ENCODE measurements around the gene IL18.

The IL18 gene

GRCh38 chr11:112176077-112176476 is 12.2 kb upstream of the IL18 start:
- H3K4me3 ChIP-seq (ENCODE audit: insufficient read depth, low read length, poor library complexity, severe bottlenecking), result no peak overlapping the region
- H3K9ac ChIP-seq (ENCODE audit: low read length), result no peak overlapping the region
- no peaks in the 10 kb centered on the region for H3K36me3 ChIP-seq (ENCODE audit: low read length)
- H4K20me1 ChIP-seq (ENCODE audit: low read depth, low read length), result no peaks in the 10 kb centered on the region
- H3K27me3 ChIP-seq (ENCODE audit: low read length), result no peaks in the 10 kb centered on the region
- H3K4me2 ChIP-seq (ENCODE audit: low read depth, low read length, poor library complexity, severe bottlenecking), result no peak overlapping the region
- no peak overlapping the region for H3K27ac ChIP-seq (ENCODE audit: low read depth, low read length)
- H3F3A ChIP-seq (ENCODE audit: insufficient read depth), result no peaks in the 10 kb centered on the region; the same call in 1 of the 2 replicates
- H3K9me2 ChIP-seq (replicated peaks; ENCODE audit: insufficient read depth, low read length), result no peaks in the 10 kb centered on the region
- no peaks in the 10 kb centered on the region for H3K9me3 ChIP-seq (ENCODE audit: insufficient read depth, low read length)
- H2AFZ ChIP-seq (ENCODE audit: low read depth, low read length, severe bottlenecking), result no peak overlapping the region
- TF ChIP-seq, protein P1, sequence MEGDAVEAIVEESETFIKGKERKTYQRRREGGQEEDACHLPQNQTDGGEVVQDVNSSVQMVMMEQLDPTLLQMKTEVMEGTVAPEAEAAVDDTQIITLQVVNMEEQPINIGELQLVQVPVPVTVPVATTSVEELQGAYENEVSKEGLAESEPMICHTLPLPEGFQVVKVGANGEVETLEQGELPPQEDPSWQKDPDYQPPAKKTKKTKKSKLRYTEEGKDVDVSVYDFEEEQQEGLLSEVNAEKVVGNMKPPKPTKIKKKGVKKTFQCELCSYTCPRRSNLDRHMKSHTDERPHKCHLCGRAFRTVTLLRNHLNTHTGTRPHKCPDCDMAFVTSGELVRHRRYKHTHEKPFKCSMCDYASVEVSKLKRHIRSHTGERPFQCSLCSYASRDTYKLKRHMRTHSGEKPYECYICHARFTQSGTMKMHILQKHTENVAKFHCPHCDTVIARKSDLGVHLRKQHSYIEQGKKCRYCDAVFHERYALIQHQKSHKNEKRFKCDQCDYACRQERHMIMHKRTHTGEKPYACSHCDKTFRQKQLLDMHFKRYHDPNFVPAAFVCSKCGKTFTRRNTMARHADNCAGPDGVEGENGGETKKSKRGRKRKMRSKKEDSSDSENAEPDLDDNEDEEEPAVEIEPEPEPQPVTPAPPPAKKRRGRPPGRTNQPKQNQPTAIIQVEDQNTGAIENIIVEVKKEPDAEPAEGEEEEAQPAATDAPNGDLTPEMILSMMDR (IDR thresholded peaks at IDR 0.05; ENCODE audit: insufficient read depth, low read length, poor library complexity, severe bottlenecking), result no peak
- no peak for TF ChIP-seq EZH2phosphoT487 (conservative IDR thresholded peaks at IDR 0.05; ENCODE audit: low read length)
- H3K79me2 ChIP-seq (ENCODE audit: insufficient read depth, low read length), result no peaks in the 10 kb centered on the region

DNA sequence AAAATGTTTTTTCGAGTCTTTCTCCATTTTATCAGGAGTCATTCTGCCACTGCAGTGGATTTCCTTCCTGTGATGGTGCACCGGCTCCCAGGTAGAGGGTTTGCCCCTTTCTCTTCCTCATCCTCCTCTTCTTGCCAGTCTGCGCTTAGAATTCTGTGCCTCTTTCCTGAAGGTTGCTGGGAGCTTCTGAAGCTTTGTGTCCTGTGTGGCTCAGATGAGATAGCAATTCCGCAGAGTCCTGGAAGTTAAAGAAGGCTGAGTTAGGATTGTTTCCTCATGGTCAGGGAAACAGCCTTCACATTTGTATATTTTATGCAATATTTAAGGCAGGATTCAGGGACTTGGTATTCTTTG is 11.7 kb upstream of the IL18 start:
- TF ChIP-seq, protein P1 (IDR thresholded peaks at IDR 0.05; ENCODE audit: insufficient read depth, low read length, poor library complexity, severe bottlenecking), result no peak
- TF ChIP-seq EZH2phosphoT487 (conservative IDR thresholded peaks at IDR 0.05; ENCODE audit: low read length), result no peak
- no peaks in the 10 kb centered on the region for H3K79me2 ChIP-seq (ENCODE audit: insufficient read depth, low read length)
- H3K9me2 ChIP-seq (replicated peaks; ENCODE audit: insufficient read depth, low read length), result no peaks in the 10 kb centered on the region
- H3K9ac ChIP-seq (ENCODE audit: low read length), result no peak overlapping the region
- no peaks in the 10 kb centered on the region for H3K9me3 ChIP-seq (ENCODE audit: insufficient read depth, low read length)
- no peak overlapping the region for H3K27ac ChIP-seq (ENCODE audit: low read depth, low read length)
- no peak overlapping the region for H2AFZ ChIP-seq (ENCODE audit: low read depth, low read length, severe bottlenecking)
- H3K4me3 ChIP-seq (ENCODE audit: insufficient read depth, low read length, poor library complexity, severe bottlenecking), result no peak overlapping the region
- no peaks in the 10 kb centered on the region for H3K27me3 ChIP-seq (ENCODE audit: low read length)
- H3K4me2 ChIP-seq (ENCODE audit: low read depth, low read length, poor library complexity, severe bottlenecking), result peak overlapping the region; percentile 47
- no peaks in the 10 kb centered on the region for H4K20me1 ChIP-seq (ENCODE audit: low read depth, low read length)
- no peaks in the 10 kb centered on the region for H3K36me3 ChIP-seq (ENCODE audit: low read length)
- no peaks in the 10 kb centered on the region; the same call in 1 of the 2 replicates for H3F3A ChIP-seq (ENCODE audit: insufficient read depth)

DNA sequence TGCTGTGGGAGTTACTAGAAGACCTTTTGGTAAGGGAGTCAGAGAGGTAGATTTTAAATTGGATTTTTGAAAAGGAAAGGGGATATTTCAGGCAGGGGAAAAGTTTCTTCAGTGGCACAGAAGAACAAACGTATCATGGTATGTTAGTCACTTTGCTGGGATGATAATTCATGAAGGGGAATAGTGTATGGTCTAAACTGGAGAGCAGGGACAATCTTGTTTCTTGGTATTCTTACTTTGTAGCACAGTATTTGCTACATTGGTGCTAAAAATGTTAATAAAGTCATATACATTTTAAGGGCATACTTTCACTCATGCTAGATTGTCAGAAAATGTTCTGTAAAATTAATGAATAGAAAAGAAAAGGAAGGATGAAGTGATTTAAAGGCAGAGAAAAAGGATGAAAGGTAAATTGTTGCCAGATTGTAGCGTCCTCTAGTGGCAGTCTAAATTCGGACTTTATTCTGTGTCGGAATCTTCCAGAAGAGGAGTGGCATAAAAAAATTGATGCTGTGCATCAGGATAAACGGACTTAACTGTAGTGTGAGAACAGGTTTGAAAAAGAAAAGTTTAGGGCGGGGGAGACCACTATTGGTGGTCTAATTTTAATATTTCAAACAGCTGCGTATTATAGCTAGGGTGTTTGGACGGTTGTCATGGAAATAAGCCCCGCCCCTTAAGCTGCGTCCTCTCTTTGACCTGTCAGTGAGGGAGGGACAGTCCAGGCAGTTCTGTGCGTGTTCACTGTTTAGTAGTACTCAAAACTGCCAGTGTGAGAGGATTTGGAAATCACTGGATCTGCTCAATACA is 11.1 kb upstream of the IL18 start, which contains the start of gene BCO2:
Gene BCO2, plus strand, starts transcription at position 724 of the 810 bp plus-strand sequence. CDS start 90 bp downstream, outside the sequence.
- Histone ChIP-seq H3K36me3 (ENCODE audit: low read length) (no peaks in the 10 kb centered on the region), H3K79me2 (ENCODE audit: insufficient read depth, low read length) (no peaks in the 10 kb centered on the region), H3K9me2 (replicated peaks; ENCODE audit: insufficient read depth, low read length) (no peaks in the 10 kb centered on the region), H4K20me1 (ENCODE audit: low read depth, low read length) (no peaks in the 10 kb centered on the region), H2AFZ (ENCODE audit: low read depth, low read length, severe bottlenecking) (no peak within 1 kb of the TSS), H3F3A (ENCODE audit: insufficient read depth) (no peaks in the 10 kb centered on the region; the same call in 1 of the 2 replicates), H3K27me3 (ENCODE audit: low read length) (no peaks in the 10 kb centered on the region), H3K9me3 (ENCODE audit: insufficient read depth, low read length) (no peaks in the 10 kb centered on the region), H3K4me2 (ENCODE audit: low read depth, low read length, poor library complexity, severe bottlenecking) (peak within 1 kb of the TSS; percentile 47), H3K9ac (ENCODE audit: low read length) (no peak within 1 kb of the TSS), H3K27ac (ENCODE audit: low read depth, low read length) (no peak within 1 kb of the TSS), H3K4me3 (ENCODE audit: insufficient read depth, low read length, poor library complexity, severe bottlenecking) (no peak within 1 kb of the TSS)
- TF ChIP-seq, protein P1 (IDR thresholded peaks at IDR 0.05; ENCODE audit: insufficient read depth, low read length, poor library complexity, severe bottlenecking), result peak; percentile 68
- TF ChIP-seq EZH2phosphoT487 (conservative IDR thresholded peaks at IDR 0.05; ENCODE audit: low read length), result no peak
